Measurements from ENCODE around the gene DNMBP.

- no peak for TF ChIP-seq CTCF (IDR thresholded peaks at IDR 0.05)
- TF ChIP-seq POLR2A (IDR thresholded peaks at IDR 0.05) = no peak
These were observed 85.1 kb downstream of the DNMBP start for GRCh38 chr10:99924451-99925255.
